ENCODE results near the gene SLC22A23. TPM values are rescaled to one million over a fixed set of nuclear protein-coding genes. Genes with fewer than 3 reads are reported as not detected.

The SLC22A23 gene
- total RNA-seq, 1 donor from 2014 or later = 14.6 TPM

- no peaks in the 10 kb centered on the region for H3K36me3 Mint-ChIP-seq (ENCODE audit: low read depth)
- peaks cover 8% of the 10 kb centered on the region for H3K9me3 Mint-ChIP-seq
- peaks cover 20% of the 10 kb centered on the region for H3K4me1 Mint-ChIP-seq
- no peaks in the 10 kb centered on the region for H3K27me3 Mint-ChIP-seq (ENCODE audit: low read depth)
- no peak for DNase-seq (ENCODE audit: low read depth, low spot score)
- H3K27ac Mint-ChIP-seq (ENCODE audit: unreplicated experiment) = no peak overlapping the region
- no peak overlapping the region for H3K4me3 Mint-ChIP-seq
- TF ChIP-seq, protein P1, sequence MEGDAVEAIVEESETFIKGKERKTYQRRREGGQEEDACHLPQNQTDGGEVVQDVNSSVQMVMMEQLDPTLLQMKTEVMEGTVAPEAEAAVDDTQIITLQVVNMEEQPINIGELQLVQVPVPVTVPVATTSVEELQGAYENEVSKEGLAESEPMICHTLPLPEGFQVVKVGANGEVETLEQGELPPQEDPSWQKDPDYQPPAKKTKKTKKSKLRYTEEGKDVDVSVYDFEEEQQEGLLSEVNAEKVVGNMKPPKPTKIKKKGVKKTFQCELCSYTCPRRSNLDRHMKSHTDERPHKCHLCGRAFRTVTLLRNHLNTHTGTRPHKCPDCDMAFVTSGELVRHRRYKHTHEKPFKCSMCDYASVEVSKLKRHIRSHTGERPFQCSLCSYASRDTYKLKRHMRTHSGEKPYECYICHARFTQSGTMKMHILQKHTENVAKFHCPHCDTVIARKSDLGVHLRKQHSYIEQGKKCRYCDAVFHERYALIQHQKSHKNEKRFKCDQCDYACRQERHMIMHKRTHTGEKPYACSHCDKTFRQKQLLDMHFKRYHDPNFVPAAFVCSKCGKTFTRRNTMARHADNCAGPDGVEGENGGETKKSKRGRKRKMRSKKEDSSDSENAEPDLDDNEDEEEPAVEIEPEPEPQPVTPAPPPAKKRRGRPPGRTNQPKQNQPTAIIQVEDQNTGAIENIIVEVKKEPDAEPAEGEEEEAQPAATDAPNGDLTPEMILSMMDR (conservative IDR thresholded peaks at IDR 0.05) = no peak
Observed at GRCh38 chr6:3482869-3483268, 26.0 kb upstream of the SLC22A23 start.

DNA sequence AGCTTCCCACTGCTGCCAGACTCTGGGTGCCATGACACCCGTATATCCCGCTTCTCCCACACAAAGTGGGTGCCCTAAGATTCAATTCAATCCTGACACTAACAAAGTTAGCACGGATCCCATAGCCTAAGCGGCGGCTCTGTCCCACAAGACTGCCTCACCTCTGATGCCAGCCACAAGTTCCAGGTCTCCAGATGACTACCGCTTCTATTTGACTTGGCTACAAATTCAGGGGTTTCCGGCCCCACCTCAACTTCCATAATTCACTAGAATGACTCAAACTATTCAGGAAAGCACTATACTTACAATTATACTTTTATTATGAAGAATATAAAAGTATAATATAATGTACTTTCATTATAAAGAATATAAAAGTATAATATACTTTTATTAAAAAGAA is 24.8 kb upstream of the SLC22A23 start:
- no peaks in the 10 kb centered on the region for H3K27me3 Mint-ChIP-seq (ENCODE audit: low read depth)
- peaks cover 16% of the 10 kb centered on the region for H3K4me1 Mint-ChIP-seq
- H3K36me3 Mint-ChIP-seq (ENCODE audit: low read depth) = no peaks in the 10 kb centered on the region
- no peak overlapping the region for H3K4me3 Mint-ChIP-seq
- no peak for DNase-seq (ENCODE audit: low read depth, low spot score)
- TF ChIP-seq, protein P1 (conservative IDR thresholded peaks at IDR 0.05) = no peak
- peaks cover 8% of the 10 kb centered on the region for H3K9me3 Mint-ChIP-seq
- no peak overlapping the region for H3K27ac Mint-ChIP-seq (ENCODE audit: unreplicated experiment)

DNA sequence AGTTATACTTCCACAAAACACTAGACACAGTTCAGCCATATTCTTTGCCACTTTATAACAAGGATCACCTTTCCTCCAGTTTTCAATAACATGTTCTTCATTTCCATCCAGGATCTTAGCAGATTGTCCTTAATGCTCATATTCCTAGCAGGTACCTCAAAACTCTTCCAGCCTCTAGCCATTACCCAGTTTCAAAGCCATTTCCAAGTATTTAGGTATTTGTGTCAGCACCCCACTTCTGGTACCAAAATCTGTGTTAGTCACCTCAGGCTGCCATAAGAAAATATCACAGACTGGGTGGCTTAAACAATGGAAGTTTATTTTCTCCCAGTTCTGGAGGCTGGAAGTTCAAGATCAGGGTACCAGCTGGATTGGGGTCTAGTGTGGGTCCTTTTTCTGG is 23.2 kb upstream of the SLC22A23 start:
- Mint-ChIP-seq H3K4me1 (peaks cover 16% of the 10 kb centered on the region), H3K27me3 (ENCODE audit: low read depth) (no peaks in the 10 kb centered on the region), H3K9me3 (peaks cover 8% of the 10 kb centered on the region), H3K36me3 (ENCODE audit: low read depth) (no peaks in the 10 kb centered on the region), H3K27ac (ENCODE audit: unreplicated experiment) (no peak overlapping the region), H3K4me3 (no peak overlapping the region)
- DNase-seq (ENCODE audit: low read depth, low spot score) = no peak
- TF ChIP-seq, protein P1 (conservative IDR thresholded peaks at IDR 0.05) = no peak

- H3K9me3 Mint-ChIP-seq = no peaks in the 10 kb centered on the region
- H3K27ac Mint-ChIP-seq (ENCODE audit: unreplicated experiment) = peak overlapping the region; percentile 35
- TF ChIP-seq, protein P1 (conservative IDR thresholded peaks at IDR 0.05) = no peak
- no peaks in the 10 kb centered on the region for H3K36me3 Mint-ChIP-seq (ENCODE audit: low read depth)
- H3K27me3 Mint-ChIP-seq (ENCODE audit: low read depth) = no peaks in the 10 kb centered on the region
- H3K4me3 Mint-ChIP-seq = no peak overlapping the region
- DNase-seq (ENCODE audit: low read depth, low spot score) = no peak
- H3K4me1 Mint-ChIP-seq = peaks cover 15% of the 10 kb centered on the region
Observed at GRCh38 chr6:3473773-3474172, 16.9 kb upstream of the SLC22A23 start.

DNA sequence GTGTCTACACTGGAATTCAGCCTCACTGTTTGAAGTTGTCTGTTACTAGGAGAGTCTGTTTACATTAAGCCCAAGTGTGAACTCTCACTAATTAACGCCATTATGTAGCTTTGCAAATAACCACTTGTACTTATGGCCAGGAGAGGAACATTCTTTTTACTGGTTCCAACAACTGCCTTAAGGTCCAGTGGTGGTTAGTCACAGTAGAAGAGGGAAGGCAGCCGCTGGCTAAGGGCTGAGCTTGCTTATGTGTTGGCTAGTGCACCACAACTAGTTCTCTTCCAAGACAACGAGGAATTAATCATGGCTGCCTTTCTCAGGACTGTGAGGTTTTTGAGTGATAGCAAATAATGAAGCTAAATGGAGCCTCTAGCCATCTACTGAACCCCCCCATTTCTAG is 14.9 kb upstream of the SLC22A23 start:
- H3K27ac Mint-ChIP-seq (ENCODE audit: unreplicated experiment) = no peak overlapping the region
- no peaks in the 10 kb centered on the region for H3K27me3 Mint-ChIP-seq (ENCODE audit: low read depth)
- no peaks in the 10 kb centered on the region for H3K36me3 Mint-ChIP-seq (ENCODE audit: low read depth)
- TF ChIP-seq, protein P1 (conservative IDR thresholded peaks at IDR 0.05) = no peak
- DNase-seq (ENCODE audit: low read depth, low spot score) = no peak
- H3K4me1 Mint-ChIP-seq = peaks cover 15% of the 10 kb centered on the region
- H3K9me3 Mint-ChIP-seq = no peaks in the 10 kb centered on the region
- H3K4me3 Mint-ChIP-seq = no peak overlapping the region

DNA sequence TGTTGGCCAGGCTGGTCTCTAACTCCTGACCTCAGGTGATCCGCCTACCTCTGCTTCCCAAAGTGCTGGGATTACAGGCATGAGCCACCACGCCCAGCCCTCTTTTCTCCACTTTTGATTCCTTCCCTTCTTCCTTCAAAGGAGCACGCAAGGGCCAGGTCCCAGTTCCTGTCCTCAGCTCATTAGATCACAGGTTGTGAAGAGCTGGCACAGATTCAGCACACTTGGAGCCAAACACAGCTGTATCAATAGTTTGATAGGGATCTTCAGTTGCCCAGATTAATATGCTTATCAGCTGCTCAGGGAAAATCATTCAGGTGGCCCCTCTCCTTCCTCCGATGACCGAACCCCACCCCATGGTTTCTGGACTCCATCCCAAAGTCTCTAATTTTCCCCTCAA is 14.4 kb upstream of the SLC22A23 start:
- Mint-ChIP-seq H3K27me3 (ENCODE audit: low read depth) (no peaks in the 10 kb centered on the region), H3K27ac (ENCODE audit: unreplicated experiment) (no peak overlapping the region), H3K4me1 (peaks cover 15% of the 10 kb centered on the region), H3K36me3 (ENCODE audit: low read depth) (no peaks in the 10 kb centered on the region), H3K4me3 (no peak overlapping the region), H3K9me3 (no peaks in the 10 kb centered on the region)
- DNase-seq (ENCODE audit: low read depth, low spot score) = no peak
- TF ChIP-seq, protein P1 (conservative IDR thresholded peaks at IDR 0.05) = no peak
